ENCODE data around the gene NDUFC1. TPM values are rescaled to one million over a fixed set of nuclear protein-coding genes. Genes with fewer than 3 reads are reported as not detected.

NDUFC1 gene
- total and polyA plus RNA-seq, 2 of the 4 experiments (the other 2 are of a cell fraction) = 25.1 to 65.1 TPM

DNA sequence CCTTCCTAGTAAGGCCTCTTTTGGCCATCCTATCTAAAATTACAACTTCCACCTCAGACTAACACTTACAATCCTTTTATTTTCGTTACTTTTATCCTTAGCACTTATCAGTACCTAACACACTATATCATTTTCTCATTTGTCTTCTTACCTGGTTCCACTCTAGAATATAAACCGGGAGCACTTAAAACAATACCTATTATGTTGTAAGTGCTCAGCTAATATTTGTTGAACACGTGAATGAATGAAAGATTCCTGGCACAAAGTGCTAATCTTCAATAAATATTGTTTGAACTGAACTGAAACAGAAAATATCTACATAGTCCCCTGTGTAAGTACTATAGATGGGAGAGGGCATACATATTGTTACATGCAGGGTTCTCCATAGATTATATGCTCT is 36.6 kb downstream of the NDUFC1 start:
- Histone ChIP-seq H2BK120ac (ENCODE audit: low read depth, low read length) (no peak overlapping the region), H3K9me3 (ENCODE audit: control insufficient read depth, insufficient read depth, low read length) (no peaks in the 10 kb centered on the region), H3K14ac (replicated peaks; ENCODE audit: low read depth, low read length) (no peak overlapping the region), H3K9ac (ENCODE audit: low read depth, low read length) (no peak overlapping the region), H4K5ac (ENCODE audit: low read depth, low read length) (no peak overlapping the region), H3K27me3 (ENCODE audit: control insufficient read depth, insufficient read depth, low read length) (no peaks in the 10 kb centered on the region), H4K20me1 (ENCODE audit: insufficient read depth, low read length) (no peaks in the 10 kb centered on the region), H3K79me1 (ENCODE audit: low read depth in 1 of 2, low read length in 2 of 2) (no peaks in the 10 kb centered on the region), H3K36me3 (ENCODE audit: control insufficient read depth, insufficient read depth, low read length) (no peaks in the 10 kb centered on the region), H2AFZ (replicated peaks; ENCODE audit: low read length, poor library complexity) (no peak overlapping the region), H3K4me1 (ENCODE audit: control insufficient read depth, insufficient read depth, low read length) (peaks cover 5% of the 10 kb centered on the region), H3K4me2 (ENCODE audit: low read depth, low read length) (no peak overlapping the region; the same call in 1 of the 2 replicates), H4K91ac (ENCODE audit: insufficient read depth, low read depth, low read length) (no peak overlapping the region), H4K8ac (ENCODE audit: low read depth in 2 of 2, low read length in 2 of 2) (no peak overlapping the region), H2BK5ac (ENCODE audit: low read depth, low read length, poor library complexity, severe bottlenecking) (peak overlapping the region; percentile 51), H2AK9ac (replicated peaks; ENCODE audit: low read depth, low read length, poor library complexity) (no peak overlapping the region), H3K4me3 (ENCODE audit: insufficient read depth, low read depth, low read length) (no peak overlapping the region), H2BK15ac (ENCODE audit: low read depth, low read length) (0 out of 3 replicates have a peak overlapping the region, but pooled peaks have one; percentile 74), H3K27ac (ENCODE audit: insufficient read depth, low read length) (no peak overlapping the region), H2BK20ac (ENCODE audit: low read depth, low read length) (no peak overlapping the region; the same call in 1 of the 2 replicates), H3K56ac (ENCODE audit: extremely low read depth, insufficient read depth, low read length) (no peak overlapping the region), H2AK5ac (ENCODE audit: low read depth, low read length) (no peak overlapping the region), H3K18ac (ENCODE audit: low read depth, low read length) (no peak overlapping the region), H3K23ac (ENCODE audit: low read depth, low read length) (no peak overlapping the region), H3K4ac (ENCODE audit: low read depth, low read length) (peak overlapping the region; percentile 19; the same call in 1 of the 2 replicates), H3K9me1 (ENCODE audit: insufficient read depth, low read length) (peaks cover 9% of the 10 kb centered on the region; the same call in 1 of the 2 replicates)
- TF ChIP-seq, protein P1, sequence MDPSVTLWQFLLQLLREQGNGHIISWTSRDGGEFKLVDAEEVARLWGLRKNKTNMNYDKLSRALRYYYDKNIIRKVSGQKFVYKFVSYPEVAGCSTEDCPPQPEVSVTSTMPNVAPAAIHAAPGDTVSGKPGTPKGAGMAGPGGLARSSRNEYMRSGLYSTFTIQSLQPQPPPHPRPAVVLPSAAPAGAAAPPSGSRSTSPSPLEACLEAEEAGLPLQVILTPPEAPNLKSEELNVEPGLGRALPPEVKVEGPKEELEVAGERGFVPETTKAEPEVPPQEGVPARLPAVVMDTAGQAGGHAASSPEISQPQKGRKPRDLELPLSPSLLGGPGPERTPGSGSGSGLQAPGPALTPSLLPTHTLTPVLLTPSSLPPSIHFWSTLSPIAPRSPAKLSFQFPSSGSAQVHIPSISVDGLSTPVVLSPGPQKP (IDR thresholded peaks at IDR 0.05; ENCODE audit: borderline replicate concordance, low read depth, low read length) = no peak
- no peak for TF ChIP-seq FOS (IDR thresholded peaks at IDR 0.05; ENCODE audit: low read depth, low read length)
- no peak for TF ChIP-seq CHD1 (IDR thresholded peaks at IDR 0.05; ENCODE audit: low read depth, low read length)
- no peak for TF ChIP-seq CEBPB (IDR thresholded peaks at IDR 0.05; ENCODE audit: low read depth, low read length)
- TF ChIP-seq RCOR1 (IDR thresholded peaks at IDR 0.05; ENCODE audit: insufficient replicate concordance, low read length) = no peak
- intact Hi-C loops (cut with micrococcal nuclease) = no loop called here
- 0% methylated on average over 1 of the region's 3 CpGs; no CpG with 5 or more reads in 1 of the 2 experiments for WGBS, 2 experiments (ENCODE audit: extremely low coverage in 2 of 2, insufficient read length in 1 of 2)
- ATAC-seq (ENCODE audit: low read depth) = no peak
- POLR2A ChIA-PET (ENCODE audit: unreplicated experiment) = interaction anchor here (0.6 kb wide), 1 partner anchor 11 kb away, joined by 3 read pairs; no protein-coding TSS in a partner anchor
- BruUV-seq (replicated peaks) = no TSS peak
- CTCF ChIA-PET = interaction anchor here (1.4 kb wide), 1 partner anchor 12 kb away, joined by 6 read pairs; no protein-coding TSS in a partner anchor
- in situ Hi-C loops (cut with MboI; ENCODE audit: low sequenced_read_pairs) = no loop called here
- no peak for DNase-seq
- dilution Hi-C loops (cut with HindIII; ENCODE audit: low sequenced_read_pairs, unreplicated experiment) = no loop called here

Data from IMR-90 (cell line).